Stimulated activated CD8-positive, alpha-beta memory T cell treated with anti-CD3 and anti-CD28 coated beads, Interleukin-2, amount 100 ng/mL, for 48 hours (primary cell): Measurements from ENCODE around the gene CD7.

Experiments
- DNase-seq, 2 donors: peaks; one replicate each; pipeline ENCODE4 v3.0.0-alpha.2; 2020; ENCODE audit warnings: low read depth in 2 of 2

The CD7 gene

GRCh38 chr17:82314727-82315605 is 2.4 kb downstream of the CD7 start:
- no peak for DNase-seq

DNA sequence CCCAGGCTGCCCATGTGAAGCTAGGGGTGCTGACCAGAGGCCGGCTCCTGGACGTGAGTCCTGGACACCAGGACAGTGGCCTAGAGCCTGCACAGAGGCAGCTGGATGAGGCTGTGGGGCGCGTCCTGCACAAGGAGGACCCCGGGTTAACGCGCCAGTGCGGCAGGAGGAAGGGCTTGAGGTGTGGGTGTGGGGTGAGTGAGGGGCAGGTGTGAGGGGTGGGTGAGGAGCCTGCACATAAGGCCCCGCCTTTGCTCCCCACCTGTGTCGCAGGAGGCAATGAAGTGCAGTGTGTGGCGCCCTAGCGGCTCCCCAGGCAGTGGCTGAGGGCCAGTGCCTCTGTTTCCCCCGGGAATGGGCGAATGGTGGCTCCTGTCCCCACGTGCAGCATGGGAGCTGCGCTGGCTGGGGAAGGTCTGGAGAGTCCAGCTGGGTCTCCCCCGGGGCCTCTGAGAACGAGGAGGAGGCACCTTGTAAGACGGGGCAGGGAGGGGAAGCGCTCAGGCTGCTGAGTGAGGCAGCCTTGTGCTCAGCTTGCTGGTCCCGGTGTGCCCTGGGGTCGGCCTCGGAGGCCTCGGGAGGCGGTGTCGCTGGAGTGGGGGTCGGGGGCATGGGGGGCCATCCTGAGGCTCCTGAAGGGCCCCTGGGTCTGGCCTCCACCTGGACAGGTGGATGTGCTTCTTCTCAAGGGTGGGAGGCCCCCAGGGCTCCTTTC is 3.2 kb downstream of the CD7 start:
- no peak for DNase-seq

GRCh38 chr17:82313195-82314011 is 4.0 kb downstream of the CD7 start:
- DNase-seq: no peak

DNA sequence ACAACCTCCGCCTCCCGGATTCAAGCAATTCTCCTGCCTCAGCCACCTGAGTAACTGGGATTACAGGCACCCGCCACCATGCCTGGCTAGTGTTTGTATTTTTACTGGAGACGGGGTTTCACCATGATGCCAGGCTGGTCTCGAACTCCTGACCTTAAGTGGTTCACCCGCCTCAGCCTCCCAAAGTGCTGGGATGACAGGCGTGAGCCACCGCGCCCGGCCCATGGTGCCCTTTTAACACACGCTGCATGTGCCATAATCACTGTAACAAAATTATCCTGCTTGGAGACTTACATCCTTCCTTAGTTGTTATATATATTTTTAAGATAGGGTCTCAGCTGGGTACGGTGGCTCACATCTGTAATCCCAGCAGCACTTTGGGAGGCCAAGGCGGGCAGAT is 5.4 kb downstream of the CD7 start:
- no peak for DNase-seq

GRCh38 chr17:82310877-82311276 is 6.5 kb downstream of the CD7 start:
- no peak for DNase-seq

GRCh38 chr17:82309656-82310570 is 7.5 kb downstream of the CD7 start:
- no peak for DNase-seq

DNA sequence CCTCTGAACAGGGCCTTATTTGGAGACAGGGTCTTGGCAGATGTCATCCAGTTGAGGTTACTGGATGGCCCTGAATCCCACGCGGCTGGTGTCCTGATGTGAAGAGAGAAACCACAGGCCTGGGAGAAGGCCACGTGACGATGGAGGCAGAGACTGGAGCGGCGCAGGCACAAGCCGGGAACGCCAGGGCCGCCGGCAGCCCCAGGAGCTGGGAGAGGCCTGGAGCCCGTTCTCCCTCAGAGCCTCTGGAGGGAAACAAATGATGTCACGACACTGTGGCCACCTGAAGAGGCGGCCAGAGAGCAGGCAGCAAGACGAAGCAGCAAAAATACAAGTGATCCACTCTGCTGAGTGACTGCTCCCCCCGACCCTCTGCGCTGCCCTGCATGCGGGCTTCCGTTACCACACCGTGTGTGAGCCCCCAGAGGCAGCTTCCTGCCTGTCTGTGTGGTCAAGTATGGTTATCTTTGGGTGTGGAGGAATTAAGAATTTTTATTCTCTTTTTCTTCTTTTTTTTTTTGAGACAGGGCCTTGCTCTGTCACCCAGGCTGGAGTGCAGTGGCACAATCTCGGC is 11.6 kb downstream of the CD7 start:
- no peak for DNase-seq

GRCh38 chr17:82304826-82305726 is 12.3 kb downstream of the CD7 start:
- no peak for DNase-seq

GRCh38 chr17:82303944-82304808 is 13.2 kb downstream of the CD7 start:
- DNase-seq: no peak

- DNase-seq: no peak
Observed at GRCh38 chr17:82302991-82303943, 14.1 kb downstream of the CD7 start.

- DNase-seq: no peak
Observed at GRCh38 chr17:82302568-82302963, 14.8 kb downstream of the CD7 start.

GRCh38 chr17:82301916-82302567 is 15.4 kb downstream of the CD7 start:
- peak in 1 of 2 donors; percentile 70 for DNase-seq

DNA sequence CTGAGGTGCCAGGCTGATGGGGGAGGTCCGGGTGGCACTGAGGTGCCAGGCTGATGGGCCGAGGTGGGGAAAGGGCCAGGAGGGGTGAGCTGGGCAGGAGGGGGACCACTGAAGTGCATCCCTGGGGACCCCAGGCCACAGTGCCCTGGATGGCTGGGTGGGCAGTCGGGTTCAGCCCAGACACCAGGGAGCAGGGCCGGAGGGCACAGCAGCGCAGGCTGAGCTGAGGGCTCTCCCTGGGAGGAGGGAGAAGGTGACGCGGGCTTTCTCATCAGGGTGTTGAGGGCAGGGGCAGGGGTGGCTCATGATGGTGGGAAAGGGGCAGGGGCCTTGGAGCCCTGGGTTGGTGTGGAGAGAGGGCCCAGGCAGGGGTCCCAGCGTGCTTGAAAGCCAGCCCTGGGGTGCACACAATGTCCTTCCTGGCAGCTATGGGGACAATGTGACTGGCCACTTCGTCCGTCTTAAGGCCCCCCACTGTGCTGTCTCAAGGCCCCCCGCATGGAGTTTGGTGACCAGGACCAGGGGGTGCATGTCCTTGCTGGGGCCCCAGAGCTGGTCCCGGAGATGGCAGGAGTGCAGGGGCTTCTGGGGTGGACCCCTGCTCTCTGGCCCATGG is 16.0 kb downstream of the CD7 start:
- no peak for DNase-seq

DNA sequence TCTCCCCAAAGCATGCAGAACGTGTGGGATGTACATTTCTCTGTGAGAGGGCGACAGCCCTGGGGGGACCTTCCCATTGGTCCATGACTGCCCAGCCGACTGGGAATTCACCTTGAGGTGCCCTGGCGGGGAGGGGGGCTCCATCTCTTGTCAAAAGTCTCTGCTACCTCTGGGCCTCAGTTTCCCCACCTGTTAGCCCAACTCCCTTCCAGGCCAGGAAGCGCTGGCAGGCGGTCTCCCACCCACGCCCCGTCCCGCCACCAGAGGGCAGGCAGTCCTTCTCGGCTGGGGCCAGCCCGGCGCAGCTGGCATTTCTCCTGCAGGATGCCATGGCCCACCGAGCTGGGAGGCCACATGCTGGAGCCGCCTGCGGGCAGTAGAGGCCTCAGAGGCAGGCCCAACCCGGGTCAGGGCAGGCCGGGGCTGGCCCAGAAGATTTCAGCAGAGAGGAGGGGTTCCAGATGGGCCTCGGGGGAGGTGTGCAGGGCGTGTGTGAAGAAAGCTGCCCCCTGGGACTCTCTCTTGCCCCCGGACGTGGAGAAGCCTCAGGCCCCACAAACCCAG is 16.6 kb downstream of the CD7 start:
- peak; percentile 63 to 66 for DNase-seq

DNA sequence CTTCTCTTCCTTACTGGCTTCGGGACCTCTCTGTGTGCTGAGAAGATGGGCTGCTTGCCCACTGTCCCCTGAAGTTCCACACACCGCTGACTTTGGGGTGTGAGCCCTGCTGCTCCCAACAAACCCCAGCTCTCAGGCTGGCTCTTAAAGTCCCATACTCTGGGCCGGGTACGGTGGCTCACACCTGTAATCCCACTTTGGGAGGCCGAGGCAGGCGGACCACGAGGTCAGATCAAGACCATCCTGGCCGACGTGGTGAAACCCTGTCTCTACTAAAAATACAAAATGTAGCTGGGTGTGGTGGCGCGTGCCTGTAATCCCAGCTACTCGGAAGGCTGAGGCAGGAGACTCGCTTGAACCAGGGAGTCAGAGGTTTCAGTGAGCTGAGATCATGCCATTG is 17.2 kb downstream of the CD7 start:
- DNase-seq: no peak

- DNase-seq: peak in 1 of 2 donors; percentile 56
Observed at GRCh38 chr17:82299452-82299851, 18.0 kb downstream of the CD7 start.
